HG02588 (cell line): Measurements from ENCODE around the gene RREB1.
"Not testable (repeated sequence)": the region's sequence is repeated elsewhere in the genome, so short reads cannot be mapped to it uniquely, and the experiment has no call there.

Experiments
- ATAC-seq: cut with Tn5 transposase; IDR thresholded peaks from one replicate; pipeline ENCODE4 v1.9.1; 2021; ENCODE audit warnings: mild to moderate bottlenecking, moderate library complexity; ENCODE audit not compliant: unreplicated experiment

The RREB1 gene

GRCh38 chr6:7274525-7274924, 166.8 kb downstream of the RREB1 start:
- not testable (repeated sequence) for ATAC-seq

GRCh38 chr6:7276199-7276524, 168.4 kb downstream of the RREB1 start:
- no peak for ATAC-seq

- ATAC-seq: no peak
These were observed 174.5 kb downstream of the RREB1 start for GRCh38 chr6:7282097-7282906.

- ATAC-seq: no peak
These were observed 175.9 kb downstream of the RREB1 start for GRCh38 chr6:7283676-7284075.

- no peak for ATAC-seq
These were observed 177.7 kb downstream of the RREB1 start for GRCh38 chr6:7285416-7285815.

GRCh38 chr6:7290079-7290478, 182.3 kb downstream of the RREB1 start:
- no peak for ATAC-seq

GRCh38 chr6:7292596-7293255, 185.0 kb downstream of the RREB1 start:
- ATAC-seq: no peak

- no peak for ATAC-seq
These were observed 188.2 kb downstream of the RREB1 start for GRCh38 chr6:7295916-7296315.

GRCh38 chr6:7296602-7297001, 188.8 kb downstream of the RREB1 start:
- ATAC-seq: no peak

- ATAC-seq: no peak
These were observed 190.4 kb downstream of the RREB1 start for GRCh38 chr6:7298113-7298512.

GRCh38 chr6:7300926-7301325, 193.2 kb downstream of the RREB1 start:
- ATAC-seq: no peak
